HG02973 (cell line): ENCODE measurements around the gene TNXB.
"Not testable (repeated sequence)": the region's sequence is repeated elsewhere in the genome, so short reads cannot be mapped to it uniquely, and the experiment has no call there.

Source experiments
- ATAC-seq: cut with Tn5 transposase; IDR thresholded peaks from one replicate; pipeline ENCODE4 v1.9.1; 2021; ENCODE audit warnings: moderate library complexity; ENCODE audit not compliant: unreplicated experiment

TNXB gene

GRCh38 chr6:32067521-32067920 lies 41.6 kb downstream of the TNXB start:
- not testable (repeated sequence) for ATAC-seq

- no peak for ATAC-seq
Observed at GRCh38 chr6:32064706-32065105, 44.4 kb downstream of the TNXB start.

- ATAC-seq: no peak
Observed at GRCh38 chr6:32060966-32061655, 48.0 kb downstream of the TNXB start.

- ATAC-seq: no peak
Observed at GRCh38 chr6:32058511-32058963, 50.6 kb downstream of the TNXB start.

- no peak for ATAC-seq
Observed at GRCh38 chr6:32057966-32058365, 51.2 kb downstream of the TNXB start.

- no peak for ATAC-seq
Observed at GRCh38 chr6:32056254-32056653, 52.9 kb downstream of the TNXB start.

GRCh38 chr6:32055756-32056155 lies 53.4 kb downstream of the TNXB start:
- ATAC-seq: not testable (repeated sequence)

- not testable (repeated sequence) for ATAC-seq
Observed at GRCh38 chr6:32053314-32053713, 55.8 kb downstream of the TNXB start.

GRCh38 chr6:32052626-32053025 lies 56.5 kb downstream of the TNXB start:
- ATAC-seq: not testable (repeated sequence)

GRCh38 chr6:32050562-32050961 lies 58.6 kb downstream of the TNXB start:
- ATAC-seq: no peak

- ATAC-seq: not testable (repeated sequence)
Observed at GRCh38 chr6:32049736-32050135, 59.4 kb downstream of the TNXB start.

- ATAC-seq: not testable (repeated sequence)
Observed at GRCh38 chr6:32049149-32049548, 60.0 kb downstream of the TNXB start.

GRCh38 chr6:32047855-32048766 lies 61.0 kb downstream of the TNXB start:
- ATAC-seq: no peak

GRCh38 chr6:32047539-32047854 lies 61.6 kb downstream of the TNXB start:
- ATAC-seq: no peak

- ATAC-seq: no peak
Observed at GRCh38 chr6:32047084-32047478, 62.1 kb downstream of the TNXB start.

GRCh38 chr6:32046450-32047083 lies 62.6 kb downstream of the TNXB start:
- no peak for ATAC-seq

GRCh38 chr6:32045811-32046449 lies 63.2 kb downstream of the TNXB start:
- ATAC-seq: no peak

- not testable (repeated sequence) for ATAC-seq
Observed at GRCh38 chr6:32044916-32045315, 64.2 kb downstream of the TNXB start.

- ATAC-seq: not testable (repeated sequence)
Observed at GRCh38 chr6:32043589-32044380, 65.4 kb downstream of the TNXB start.

GRCh38 chr6:32042276-32042675 lies 66.9 kb downstream of the TNXB start:
- not testable (repeated sequence) for ATAC-seq
